Keratinocyte (primary cell): Measurements from ENCODE around the gene TRIM60.
"Not testable (repeated sequence)": the region's sequence is repeated elsewhere in the genome, so short reads cannot be mapped to it uniquely, and the experiment has no call there.

ENCODE experiments used
- EZH2 ChIP-seq: IDR thresholded peaks from one replicate; pipeline ENCODE4 v1.6.1; 2012; ENCODE audit warnings: inconsistent platforms, mild to moderate bottlenecking, low read length, moderate library complexity
- TF ChIP-seq, protein P1 (sequence below), 3 experiments: IDR thresholded peaks in 1 of 3; conservative IDR thresholded peaks in 1 of 3; optimal IDR thresholded peaks in 1 of 3; 2 replicates in 2 of 3; 3 replicates in 1 of 3; pipeline versions ENCODE3 to v1.5.1; 2011; ENCODE audit warnings: low read length in 3 of 3, mild to moderate bottlenecking in 3 of 3, moderate library complexity in 2 of 3, control low read depth in 1 of 3, inconsistent platforms in 1 of 3; ENCODE audit not compliant: insufficient read depth in 2 of 3; ENCODE audit errors: extremely low read depth in 1 of 3

DNA sequence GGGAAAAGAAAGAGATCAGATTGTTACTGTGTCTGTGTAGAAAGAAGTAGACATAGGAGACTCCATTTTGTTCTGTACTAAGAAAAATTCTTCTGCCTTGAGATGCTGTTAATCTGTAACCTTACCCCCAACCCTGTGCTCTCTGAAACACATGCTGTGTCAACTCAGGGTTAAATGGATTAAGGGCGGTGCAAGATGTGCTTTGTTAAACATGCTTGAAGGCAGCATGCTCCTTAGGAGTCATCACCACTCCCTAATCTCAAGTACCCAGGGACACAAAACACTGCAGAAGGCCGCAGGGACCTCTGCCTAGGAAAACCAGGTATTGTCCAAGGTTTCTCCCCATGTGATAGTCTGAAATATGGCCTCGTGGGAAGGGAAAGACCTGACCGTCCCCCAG lies 29.8 kb upstream of the TRIM60 start:
- TF ChIP-seq EZH2: not testable (repeated sequence)
- TF ChIP-seq, protein P1, sequence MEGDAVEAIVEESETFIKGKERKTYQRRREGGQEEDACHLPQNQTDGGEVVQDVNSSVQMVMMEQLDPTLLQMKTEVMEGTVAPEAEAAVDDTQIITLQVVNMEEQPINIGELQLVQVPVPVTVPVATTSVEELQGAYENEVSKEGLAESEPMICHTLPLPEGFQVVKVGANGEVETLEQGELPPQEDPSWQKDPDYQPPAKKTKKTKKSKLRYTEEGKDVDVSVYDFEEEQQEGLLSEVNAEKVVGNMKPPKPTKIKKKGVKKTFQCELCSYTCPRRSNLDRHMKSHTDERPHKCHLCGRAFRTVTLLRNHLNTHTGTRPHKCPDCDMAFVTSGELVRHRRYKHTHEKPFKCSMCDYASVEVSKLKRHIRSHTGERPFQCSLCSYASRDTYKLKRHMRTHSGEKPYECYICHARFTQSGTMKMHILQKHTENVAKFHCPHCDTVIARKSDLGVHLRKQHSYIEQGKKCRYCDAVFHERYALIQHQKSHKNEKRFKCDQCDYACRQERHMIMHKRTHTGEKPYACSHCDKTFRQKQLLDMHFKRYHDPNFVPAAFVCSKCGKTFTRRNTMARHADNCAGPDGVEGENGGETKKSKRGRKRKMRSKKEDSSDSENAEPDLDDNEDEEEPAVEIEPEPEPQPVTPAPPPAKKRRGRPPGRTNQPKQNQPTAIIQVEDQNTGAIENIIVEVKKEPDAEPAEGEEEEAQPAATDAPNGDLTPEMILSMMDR (optimal IDR thresholded peaks at IDR 0.05 in 1 of 3, IDR thresholded peaks at IDR 0.05 in 1 of 3, conservative IDR thresholded peaks at IDR 0.05 in 1 of 3; ENCODE audit: extremely low read depth in 1 of 3, insufficient read depth in 2 of 3, low read length in 3 of 3): not testable (repeated sequence)
